Islet precursor cell (in vitro differentiated cells): ENCODE data around the gene DNMT3A.

Source experiments
- DNase-seq: peaks from one replicate; pipeline ENCODE4 v3.0.0-alpha.2; 2018

Gene DNMT3A

GRCh38 chr2:25323610-25324189 lies 18.0 kb downstream of the DNMT3A start:
- no peak for DNase-seq

- DNase-seq, result peak; percentile 76
These were observed 18.6 kb downstream of the DNMT3A start for GRCh38 chr2:25323042-25323514.

GRCh38 chr2:25322312-25322711 lies 19.4 kb downstream of the DNMT3A start:
- DNase-seq, result no peak

GRCh38 chr2:25320077-25320476 lies 21.6 kb downstream of the DNMT3A start:
- no peak for DNase-seq

GRCh38 chr2:25316101-25316500 lies 25.6 kb downstream of the DNMT3A start:
- no peak for DNase-seq

GRCh38 chr2:25315316-25315680 lies 26.4 kb downstream of the DNMT3A start:
- no peak for DNase-seq

GRCh38 chr2:25314514-25315315 lies 27.0 kb downstream of the DNMT3A start:
- peak; percentile 79 for DNase-seq

- DNase-seq, result no peak
These were observed 27.8 kb downstream of the DNMT3A start for GRCh38 chr2:25313711-25314513.

GRCh38 chr2:25312958-25313710 lies 28.6 kb downstream of the DNMT3A start:
- DNase-seq, result no peak

- DNase-seq, result no peak
These were observed 29.7 kb downstream of the DNMT3A start for GRCh38 chr2:25311865-25312575.

- no peak for DNase-seq
These were observed 30.5 kb downstream of the DNMT3A start for GRCh38 chr2:25310965-25311864.

- DNase-seq, result no peak
These were observed 31.1 kb downstream of the DNMT3A start for GRCh38 chr2:25310709-25310964.

GRCh38 chr2:25309402-25309801 lies 32.3 kb downstream of the DNMT3A start:
- DNase-seq, result peak; percentile 81

GRCh38 chr2:25308599-25308998 lies 33.1 kb downstream of the DNMT3A start:
- no peak for DNase-seq

GRCh38 chr2:25307949-25308557 lies 33.7 kb downstream of the DNMT3A start:
- no peak for DNase-seq

GRCh38 chr2:25306777-25307368 lies 34.9 kb downstream of the DNMT3A start:
- DNase-seq, result no peak

GRCh38 chr2:25305775-25306174 lies 36.0 kb downstream of the DNMT3A start:
- no peak for DNase-seq

GRCh38 chr2:25304826-25305596 lies 36.7 kb downstream of the DNMT3A start:
- DNase-seq, result no peak

GRCh38 chr2:25304321-25304720 lies 37.4 kb downstream of the DNMT3A start:
- DNase-seq, result no peak
